HepG2 (cell line): ENCODE results near the gene PIK3C3. TPM values are rescaled to one million over a fixed set of nuclear protein-coding genes. Genes with fewer than 3 reads are reported as not detected.
A peak's percentile ranks its signal among the peaks of the same experiment; 100 is the strongest.

Source experiments
- ATAC-seq: fragments of 200-7000 bp; cut with Tn5 transposase; 3 replicates; pipeline ENCODE4 v1.9.1; 2020; ENCODE audit warnings: mild to moderate bottlenecking, moderate library complexity
- BruUV-seq: library from RNA; stranded (reverse); fragments of 400-500 nt; replicated peaks from 2 replicates; lab custom pipeline; 2021; lab: Mats Ljungman, UMichigan
- CTCF ChIA-PET: fragments of 300-600 bp; formaldehyde crosslinking; extraction: SDS; loops from one replicate; lab custom pipeline; 2021; ENCODE audit warnings: low total read pairs, inconsistent platforms, low intra/inter-chr PET ratio; lab: Yijun Ruan, JAX
- POLR2A ChIA-PET: fragments of 350-600 bp; sonication (Branson Sonifier 250); formaldehyde crosslinking; loops from one replicate; lab custom pipeline; 2020; ENCODE audit warnings: antibody characterized with exemption, inconsistent platforms; lab: Yijun Ruan, JAX
- DNase-seq: peaks from one replicate; pipeline ENCODE4 v3.0.0-alpha.2; 2015; ENCODE audit warnings: low spot score
- FAIRE-seq: peaks from 3 replicates; lab custom pipeline; 2011; peaks lifted over from hg19 to GRCh38; lab: Jason Lieb, UNC
- H2AFZ ChIP-seq: one replicate; pipeline ENCODE4 v1.6.1; 2011; ENCODE audit warnings: low read length, inconsistent platforms
- H3K27ac ChIP-seq: fragments of 300-600 bp; 3 replicates; pipeline ENCODE4 v1.8.0; 2011; ENCODE audit warnings: mixed run types, mild to moderate bottlenecking, mixed read lengths, low read length, inconsistent platforms; ENCODE audit not compliant: insufficient read depth; ENCODE audit errors: extremely low read length
- H3K27me3 ChIP-seq, 2 experiments: fragments of 200-600 bp in 1 of 2; 2 replicates in 1 of 2; 3 replicates in 1 of 2; pipeline versions ENCODE4 v1.6.0 to v1.8.0; 2011; ENCODE audit warnings: low read length in 2 of 2, mild to moderate bottlenecking in 2 of 2, moderate library complexity in 2 of 2, inconsistent platforms in 1 of 2; ENCODE audit not compliant: insufficient read depth in 2 of 2, control insufficient read depth in 1 of 2
- H3K36me3 ChIP-seq, 2 experiments: fragments of 200-600 bp in 1 of 2; replicated peaks in 1 of 2; 2 replicates in 1 of 2; 3 replicates in 1 of 2; pipeline versions ENCODE4 v1.5.1 to v1.8.0; 2011; ENCODE audit warnings: low read length in 2 of 2, inconsistent platforms in 1 of 2; ENCODE audit not compliant: insufficient read depth in 2 of 2, control insufficient read depth in 1 of 2
- H3K4me1 ChIP-seq: 2 replicates; pipeline ENCODE4 v1.5.1; 2012; ENCODE audit warnings: low read length, inconsistent platforms; ENCODE audit not compliant: insufficient read depth
- H3K4me2 ChIP-seq: 2 replicates; pipeline ENCODE4 v1.6.0; 2011; ENCODE audit warnings: low read depth, low read length, inconsistent platforms
- H3K4me3 ChIP-seq, 3 experiments: fragments of 200-600 bp in 1 of 3; sonication (generic), shearing (Covaris generic) in 1 of 3; replicated peaks in 1 of 3; 2 replicates each; pipeline ENCODE4 v1.5.1; 2011 to 2016; ENCODE audit warnings: low read length in 3 of 3, inconsistent platforms in 2 of 3, low read depth in 2 of 3, mild to moderate bottlenecking in 2 of 3, control low read depth in 1 of 3, mixed read lengths in 1 of 3; ENCODE audit not compliant: insufficient read depth in 1 of 3
- H3K79me2 ChIP-seq: one replicate; pipeline ENCODE4 v1.6.1; 2011; ENCODE audit warnings: low read length, inconsistent platforms; ENCODE audit not compliant: insufficient read depth
- H3K9ac ChIP-seq: 2 replicates; pipeline ENCODE4 v1.6.0; 2011; ENCODE audit warnings: mild to moderate bottlenecking, low read depth, low read length, inconsistent platforms; ENCODE audit not compliant: insufficient read depth
- H3K9me3 ChIP-seq: 2 replicates; pipeline ENCODE4 v1.5.1; 2012; ENCODE audit warnings: mild to moderate bottlenecking, low read length
- H4K20me1 ChIP-seq: 2 replicates; pipeline ENCODE4 v1.6.0; 2011; ENCODE audit warnings: inconsistent platforms, mild to moderate bottlenecking, low read length, moderate library complexity; ENCODE audit not compliant: insufficient read depth
- ATAD3A ChIP-seq: sonication (generic); formaldehyde crosslinking; IDR thresholded peaks from 2 replicates; pipeline ENCODE4 v1.4.0; 2020; ENCODE audit warnings: missing genetic modification reagents
- FOSL1 ChIP-seq: sonication (generic); formaldehyde crosslinking; IDR thresholded peaks from 2 replicates; pipeline ENCODE4 v1.9.0; 2021; ENCODE audit warnings: missing genetic modification reagents, borderline replicate concordance
- MTF2 ChIP-seq: sonication (generic); formaldehyde crosslinking; IDR thresholded peaks from 2 replicates; pipeline ENCODE4 v1.5.0; 2020; ENCODE audit warnings: missing genetic modification reagents, borderline replicate concordance
- NFE2 ChIP-seq: sonication (generic); formaldehyde crosslinking; IDR thresholded peaks from 2 replicates; pipeline ENCODE4 v1.4.0; 2020; ENCODE audit warnings: missing genetic modification reagents
- NRL ChIP-seq: sonication (generic); formaldehyde crosslinking; IDR thresholded peaks from 2 replicates; pipeline ENCODE4 v1.5.0; 2020; ENCODE audit warnings: missing genetic modification reagents, mild to moderate bottlenecking, moderate library complexity, borderline replicate concordance
- PHB2 ChIP-seq: fragments of 450-650 bp; IDR thresholded peaks from 2 replicates; pipeline ENCODE4 v1.6.1; 2018; ENCODE audit not compliant: partially characterized antibody
- SNAI1 ChIP-seq: sonication (generic); formaldehyde crosslinking; IDR thresholded peaks from 2 replicates; pipeline ENCODE4 v1.5.0; 2020; ENCODE audit warnings: mild to moderate bottlenecking, missing genetic modification reagents, borderline replicate concordance
- ZBTB3 ChIP-seq: sonication (generic); formaldehyde crosslinking; IDR thresholded peaks from 2 replicates; pipeline ENCODE4 v1.4.0; 2020; ENCODE audit warnings: low read depth, mild to moderate bottlenecking, moderate library complexity, missing genetic modification reagents, borderline replicate concordance
- ZBTB4 ChIP-seq: sonication (generic); formaldehyde crosslinking; IDR thresholded peaks from 2 replicates; pipeline ENCODE4 v1.4.0; 2020; ENCODE audit warnings: missing genetic modification reagents, mild to moderate bottlenecking, borderline replicate concordance
- ZFP1 ChIP-seq: IDR thresholded peaks from 2 replicates; pipeline ENCODE4 v1.6.1; 2016
- ZFX ChIP-seq: sonication (generic); formaldehyde crosslinking; IDR thresholded peaks from 2 replicates; pipeline ENCODE4 v1.4.0; 2020; ENCODE audit warnings: mild to moderate bottlenecking, low read depth, missing genetic modification reagents, moderate library complexity
- ZNF543 ChIP-seq: sonication (generic); formaldehyde crosslinking; IDR thresholded peaks from 2 replicates; pipeline ENCODE4 v1.4.0; 2020; ENCODE audit warnings: mild to moderate bottlenecking, missing genetic modification reagents
- ZNF547 ChIP-seq: sonication (generic); formaldehyde crosslinking; IDR thresholded peaks from 2 replicates; pipeline ENCODE4 v1.5.1; 2020; ENCODE audit warnings: mild to moderate bottlenecking, missing genetic modification reagents
- ZNF567 ChIP-seq: sonication (generic); formaldehyde crosslinking; IDR thresholded peaks from 2 replicates; pipeline ENCODE4 v1.8.1; 2023; ENCODE audit warnings: mild to moderate bottlenecking, missing genetic modification reagents, borderline replicate concordance
- ZNF609 ChIP-seq: sonication (generic); formaldehyde crosslinking; IDR thresholded peaks from 2 replicates; pipeline ENCODE4 v1.4.0; 2020; ENCODE audit warnings: mild to moderate bottlenecking, missing genetic modification reagents, borderline replicate concordance
- ZNF772 ChIP-seq: sonication (generic); formaldehyde crosslinking; IDR thresholded peaks from 2 replicates; pipeline ENCODE4 v1.5.0; 2020; ENCODE audit warnings: mild to moderate bottlenecking, missing genetic modification reagents
- WGBS: methylation state at CpG from one replicate; pipeline ENCODE4 v1.1.6; 2017; ENCODE audit warnings: low lambda C conversion rate; 5-methylcytosine and 5-hydroxymethylcytosine counted together
- in situ Hi-C: cut with HindIII; loops from 2 replicates; pipeline ENCODE4 v1.10.0; 2017; ENCODE audit warnings: low pct_unique_long_range_greater_than_20kb; ENCODE audit not compliant: extremely low pct_ligation_motif_present
- intact Hi-C: fragments of 100-400 bp; cut with micrococcal nuclease; formaldehyde crosslinking; loops from one replicate; pipeline ENCODE4 v1.10.0; 2022; ENCODE audit not compliant: unreplicated experiment
- polyA plus RNA-seq, 8 experiments: library from polyadenylated mRNA; depleted of rRNA in 3 of 8; stranded (reverse) in 7 of 8; unstranded in 1 of 8; fragments of >200 nt; fragmentation: Illumina TruSeq in 4 of 8; extraction: Trizol in 4 of 8; gene quantifications; 2 replicates each; pipeline versions ENCODE4 v1.2.1 to v1.2.3, GENCODE V29; 2011 to 2016; ENCODE audit warnings: low read depth in 4 of 8, missing spikeins in 1 of 8, mixed read lengths in 1 of 8; ENCODE audit not compliant: insufficient read depth in 1 of 8
- total RNA-seq, 5 experiments: library from RNA; depleted of rRNA; stranded (reverse); fragments of >200 nt; fragmentation: Illumina TruSeq; extraction: Trizol; gene quantifications; 2 replicates each; pipeline ENCODE4 v1.2.3, GENCODE V29; 2016; ENCODE audit warnings: low read depth in 1 of 5

The PIK3C3 gene
- total and polyA plus RNA-seq, 2 of the 13 experiments (the other 11 are each of a cell fraction or from before 2014, with no cell fraction given), result 42.8 to 46.4 TPM

- ChIA-PET CTCF (interaction anchor here (0.9 to 2.5 kb wide), 6 partner anchors 60 to 1450 kb away, joined by 3 to 28 read pairs (median 4); no protein-coding TSS in a partner anchor), POLR2A (interaction anchor here (0.8 to 2.4 kb wide), 10 partner anchors 11 to 226 kb away, joined by 3 to 7 read pairs (median 4); no protein-coding TSS in a partner anchor)
- H3K36me3 ChIP-seq, result no peaks in the 10 kb centered on the region
- H3K79me2 ChIP-seq, result no peaks in the 10 kb centered on the region
- H3K4me2 ChIP-seq, result peak overlapping the region; percentile 75
- peak; percentile 81 for FAIRE-seq
- H2AFZ ChIP-seq, result peak overlapping the region; percentile 75
- peak overlapping the region; percentile 57; the same call in 1 of the 2 replicates for H3K9ac ChIP-seq
- H3K4me1 ChIP-seq, result peaks cover 26% of the 10 kb centered on the region
- ATAC-seq, result peak; percentile 89
- peak overlapping the region in 2 of 3 experiments; percentile 42 to 46; a peak in 2 of 6 replicates for H3K4me3 ChIP-seq
- peak overlapping the region; percentile 45 for H3K27ac ChIP-seq
- in situ Hi-C loops, result loop anchor here (10.0 to 25.0 kb wide), 2 partner anchors 161 to 1149 kb away; no protein-coding TSS in a partner anchor
- H3K27me3 ChIP-seq, result no peaks in the 10 kb centered on the region
- TSS peak; percentile 87 for BruUV-seq
- H3K9me3 ChIP-seq, result no peaks in the 10 kb centered on the region
- peak; percentile 64 for DNase-seq
- intact Hi-C loops, result loop anchor here (1.0 to 10.0 kb wide), 8 partner anchors 55 to 1471 kb away; no protein-coding TSS in a partner anchor
- no peaks in the 10 kb centered on the region for H4K20me1 ChIP-seq
- 15% methylated on average over 5 of the region's 5 CpGs for WGBS
- TF ChIP-seq FOSL1 (no peak), NRL (CRISPR knock-in tag) (no peak), ZNF547 (CRISPR knock-in tag) (no peak), ATAD3A (no peak), ZNF543 (no peak), ZBTB3 (CRISPR knock-in tag) (no peak), ZFX (CRISPR knock-in tag) (peak; percentile 53), MTF2 (CRISPR knock-in tag) (no peak), ZFP1 (CRISPR knock-in tag) (no peak), ZNF609 (CRISPR knock-in tag) (0 out of 2 replicates have a peak, but pooled peaks have one; percentile 25), ZNF567 (CRISPR knock-in tag) (no peak), PHB2 (no peak), SNAI1 (CRISPR knock-in tag) (no peak), ZBTB4 (CRISPR knock-in tag) (no peak), NFE2 (CRISPR knock-in tag) (no peak), ZNF772 (CRISPR knock-in tag) (no peak)
These were observed 158.6 kb downstream of the PIK3C3 start for GRCh38 chr18:42113529-42114191.
